ENCODE data around the gene TMTC1. TPM values are rescaled to one million over a fixed set of nuclear protein-coding genes. Genes with fewer than 3 reads are reported as not detected.

The TMTC1 gene
- polyA plus RNA-seq, 4 donors = 1.1 to 11.4 (median 1.1) TPM

GRCh38 chr12:29771165-29771564, 12.6 kb downstream of the TMTC1 start:
- FAIRE-seq (no peak), DNase-seq (no peak)
- WGBS, 3 donors = 15 to 58% (median 32%) methylated on average over 3 of the region's 3 CpGs
- H3K4me1 ChIP-seq (ENCODE audit: control insufficient read depth in 3 of 3, insufficient read depth in 2 of 3, low read depth in 1 of 3, low read length in 2 of 3) = no peaks in the 10 kb centered on the region
- no peak overlapping the region for H3K4me3 ChIP-seq (ENCODE audit: low read depth in 1 of 3, low read length in 3 of 3)
- no peaks in the 10 kb centered on the region for H3K36me3 ChIP-seq (ENCODE audit: control insufficient read depth in 3 of 3, insufficient read depth in 2 of 3, low read depth in 1 of 3, low read length in 3 of 3)
- peaks cover 0 to 6% of the 10 kb centered on the region in 2 donors for H3K9me3 ChIP-seq (ENCODE audit: control insufficient read depth in 2 of 2, insufficient read depth in 1 of 2, low read depth in 1 of 2, low read length in 1 of 2)
- H3K27ac ChIP-seq (ENCODE audit: low read depth in 1 of 3, low read length in 2 of 3) = no peak overlapping the region
- H3K27me3 ChIP-seq (ENCODE audit: control insufficient read depth in 3 of 3, insufficient read depth in 3 of 3, low read length in 3 of 3) = no peaks in the 10 kb centered on the region

GRCh38 chr12:29769162-29769858, 14.4 kb downstream of the TMTC1 start:
- Histone ChIP-seq H3K27ac (ENCODE audit: low read depth in 1 of 3, low read length in 2 of 3) (no peak overlapping the region), H3K9me3 (ENCODE audit: control insufficient read depth in 2 of 2, insufficient read depth in 1 of 2, low read depth in 1 of 2, low read length in 1 of 2) (no peaks in the 10 kb centered on the region), H3K4me1 (ENCODE audit: control insufficient read depth in 3 of 3, insufficient read depth in 2 of 3, low read depth in 1 of 3, low read length in 2 of 3) (no peaks in the 10 kb centered on the region), H3K36me3 (ENCODE audit: control insufficient read depth in 3 of 3, insufficient read depth in 2 of 3, low read depth in 1 of 3, low read length in 3 of 3) (no peaks in the 10 kb centered on the region), H3K4me3 (ENCODE audit: low read depth in 1 of 3, low read length in 3 of 3) (no peak overlapping the region), H3K27me3 (ENCODE audit: control insufficient read depth in 3 of 3, insufficient read depth in 3 of 3, low read length in 3 of 3) (no peaks in the 10 kb centered on the region)
- FAIRE-seq (no peak), DNase-seq (no peak)
- 65 to 82% (median 76%) methylated on average over 4 of the region's 4 CpGs for WGBS, 3 donors

- Histone ChIP-seq H3K27ac (ENCODE audit: low read depth in 1 of 3, low read length in 2 of 3) (no peak overlapping the region), H3K36me3 (ENCODE audit: control insufficient read depth in 3 of 3, insufficient read depth in 2 of 3, low read depth in 1 of 3, low read length in 3 of 3) (no peaks in the 10 kb centered on the region), H3K4me3 (ENCODE audit: low read depth in 1 of 3, low read length in 3 of 3) (no peak overlapping the region), H3K9me3 (ENCODE audit: control insufficient read depth in 2 of 2, insufficient read depth in 1 of 2, low read depth in 1 of 2, low read length in 1 of 2) (no peaks in the 10 kb centered on the region), H3K4me1 (ENCODE audit: control insufficient read depth in 3 of 3, insufficient read depth in 2 of 3, low read depth in 1 of 3, low read length in 2 of 3) (no peaks in the 10 kb centered on the region), H3K27me3 (ENCODE audit: control insufficient read depth in 3 of 3, insufficient read depth in 3 of 3, low read length in 3 of 3) (no peaks in the 10 kb centered on the region)
- FAIRE-seq (no peak), DNase-seq (no peak)
- 36 to 82% (median 67%) methylated on average over 2 of the region's 2 CpGs for WGBS, 3 donors
Observed at GRCh38 chr12:29768372-29768771, 15.4 kb downstream of the TMTC1 start.

GRCh38 chr12:29763301-29763683, 20.4 kb downstream of the TMTC1 start:
- FAIRE-seq (no peak), DNase-seq (no peak)
- H3K36me3 ChIP-seq (ENCODE audit: control insufficient read depth in 3 of 3, insufficient read depth in 2 of 3, low read depth in 1 of 3, low read length in 3 of 3) = no peaks in the 10 kb centered on the region
- no peaks in the 10 kb centered on the region for H3K4me1 ChIP-seq (ENCODE audit: control insufficient read depth in 3 of 3, insufficient read depth in 2 of 3, low read depth in 1 of 3, low read length in 2 of 3)
- H3K4me3 ChIP-seq (ENCODE audit: low read depth in 1 of 3, low read length in 3 of 3) = no peak overlapping the region
- no peak overlapping the region for H3K27ac ChIP-seq (ENCODE audit: low read depth in 1 of 3, low read length in 2 of 3)
- H3K27me3 ChIP-seq (ENCODE audit: control insufficient read depth in 3 of 3, insufficient read depth in 3 of 3, low read length in 3 of 3) = no peaks in the 10 kb centered on the region
- H3K9me3 ChIP-seq (ENCODE audit: control insufficient read depth in 2 of 2, insufficient read depth in 1 of 2, low read depth in 1 of 2, low read length in 1 of 2) = no peaks in the 10 kb centered on the region

- DNase-seq (no peak), FAIRE-seq (no peak)
- H3K9me3 ChIP-seq (ENCODE audit: control insufficient read depth in 2 of 2, insufficient read depth in 1 of 2, low read depth in 1 of 2, low read length in 1 of 2) = no peaks in the 10 kb centered on the region
- H3K27ac ChIP-seq (ENCODE audit: low read depth in 1 of 3, low read length in 2 of 3) = no peak overlapping the region
- H3K36me3 ChIP-seq (ENCODE audit: control insufficient read depth in 3 of 3, insufficient read depth in 2 of 3, low read depth in 1 of 3, low read length in 3 of 3) = no peaks in the 10 kb centered on the region
- WGBS, 3 donors = 53 to 69% (median 61%) methylated on average over 7 of the region's 7 CpGs
- H3K4me3 ChIP-seq (ENCODE audit: low read depth in 1 of 3, low read length in 3 of 3) = no peak overlapping the region
- no peaks in the 10 kb centered on the region for H3K27me3 ChIP-seq (ENCODE audit: control insufficient read depth in 3 of 3, insufficient read depth in 3 of 3, low read length in 3 of 3)
- H3K4me1 ChIP-seq (ENCODE audit: control insufficient read depth in 3 of 3, insufficient read depth in 2 of 3, low read depth in 1 of 3, low read length in 2 of 3) = no peaks in the 10 kb centered on the region
Observed at GRCh38 chr12:29762637-29763300, 21.0 kb downstream of the TMTC1 start.

GRCh38 chr12:29759950-29760349, 23.8 kb downstream of the TMTC1 start:
- no peaks in the 10 kb centered on the region for H3K27me3 ChIP-seq (ENCODE audit: control insufficient read depth in 3 of 3, insufficient read depth in 3 of 3, low read length in 3 of 3)
- DNase-seq (no peak), FAIRE-seq (no peak)
- H3K9me3 ChIP-seq (ENCODE audit: control insufficient read depth in 2 of 2, insufficient read depth in 1 of 2, low read depth in 1 of 2, low read length in 1 of 2) = no peaks in the 10 kb centered on the region
- H3K4me1 ChIP-seq (ENCODE audit: control insufficient read depth in 3 of 3, insufficient read depth in 2 of 3, low read depth in 1 of 3, low read length in 2 of 3) = no peaks in the 10 kb centered on the region
- WGBS, 3 donors = 87 to 90% (median 90%) methylated on average over 2 of the region's 2 CpGs
- H3K27ac ChIP-seq (ENCODE audit: low read depth in 1 of 3, low read length in 2 of 3) = no peak overlapping the region
- H3K36me3 ChIP-seq (ENCODE audit: control insufficient read depth in 3 of 3, insufficient read depth in 2 of 3, low read depth in 1 of 3, low read length in 3 of 3) = no peaks in the 10 kb centered on the region
- H3K4me3 ChIP-seq (ENCODE audit: low read depth in 1 of 3, low read length in 3 of 3) = no peak overlapping the region

- FAIRE-seq (no peak), DNase-seq (no peak)
- H3K9me3 ChIP-seq (ENCODE audit: control insufficient read depth in 2 of 2, insufficient read depth in 1 of 2, low read depth in 1 of 2, low read length in 1 of 2) = no peaks in the 10 kb centered on the region
- H3K4me1 ChIP-seq (ENCODE audit: control insufficient read depth in 3 of 3, insufficient read depth in 2 of 3, low read depth in 1 of 3, low read length in 2 of 3) = no peaks in the 10 kb centered on the region
- no peak overlapping the region for H3K27ac ChIP-seq (ENCODE audit: low read depth in 1 of 3, low read length in 2 of 3)
- H3K4me3 ChIP-seq (ENCODE audit: low read depth in 1 of 3, low read length in 3 of 3) = no peak overlapping the region
- no peaks in the 10 kb centered on the region for H3K27me3 ChIP-seq (ENCODE audit: control insufficient read depth in 3 of 3, insufficient read depth in 3 of 3, low read length in 3 of 3)
- H3K36me3 ChIP-seq (ENCODE audit: control insufficient read depth in 3 of 3, insufficient read depth in 2 of 3, low read depth in 1 of 3, low read length in 3 of 3) = no peaks in the 10 kb centered on the region
Observed at GRCh38 chr12:29756741-29757390, 26.9 kb downstream of the TMTC1 start.

GRCh38 chr12:29754235-29755189, 29.2 kb downstream of the TMTC1 start:
- FAIRE-seq (no peak), DNase-seq (no peak)
- WGBS, 3 donors = 51 to 66% (median 53%) methylated on average over 8 of the region's 8 CpGs
- Histone ChIP-seq H3K27me3 (ENCODE audit: control insufficient read depth in 3 of 3, insufficient read depth in 3 of 3, low read length in 3 of 3) (no peaks in the 10 kb centered on the region), H3K36me3 (ENCODE audit: control insufficient read depth in 3 of 3, insufficient read depth in 2 of 3, low read depth in 1 of 3, low read length in 3 of 3) (peaks cover 0 to 3% (median 0%) of the 10 kb centered on the region in 3 donors), H3K4me1 (ENCODE audit: control insufficient read depth in 3 of 3, insufficient read depth in 2 of 3, low read depth in 1 of 3, low read length in 2 of 3) (no peaks in the 10 kb centered on the region), H3K4me3 (ENCODE audit: low read depth in 1 of 3, low read length in 3 of 3) (no peak overlapping the region), H3K9me3 (ENCODE audit: control insufficient read depth in 2 of 2, insufficient read depth in 1 of 2, low read depth in 1 of 2, low read length in 1 of 2) (no peaks in the 10 kb centered on the region), H3K27ac (ENCODE audit: low read depth in 1 of 3, low read length in 2 of 3) (no peak overlapping the region)

Measured in small intestine (tissue), 7 donors.